H1 (cell line): ENCODE results near the gene SRRT. TPM values are rescaled to one million over a fixed set of nuclear protein-coding genes. Genes with fewer than 3 reads are reported as not detected.
A peak's percentile ranks its signal among the peaks of the same experiment; 100 is the strongest.

ENCODE experiments used
- CTCF ChIA-PET: fragments of 300-600 bp; sonication (Branson Sonifier 250); formaldehyde crosslinking; loops from one replicate; lab custom pipeline; 2021; ENCODE audit not compliant: partially characterized antibody; lab: Charles Lee
- POLR2A ChIA-PET: fragments of 300-600 bp; sonication (Branson Sonifier 250); formaldehyde crosslinking; loops from one replicate; lab custom pipeline; 2021; ENCODE audit warnings: inconsistent platforms; ENCODE audit not compliant: partially characterized antibody; lab: Charles Lee
- DNase-seq, 2 experiments: peaks; one replicate each; pipeline versions ENCODE4 v3.0.0 to v3.0.0-alpha.2; 2010 to 2022; ENCODE audit warnings: low spot score in 2 of 2, low read depth in 1 of 2, mixed read lengths in 1 of 2
- FAIRE-seq: peaks from 2 replicates; lab custom pipeline; 2011; peaks lifted over from hg19 to GRCh38; lab: Jason Lieb, UNC
- H2AFZ ChIP-seq: 2 replicates; pipeline ENCODE4 v1.8.1; 2012; ENCODE audit warnings: low read length, inconsistent platforms
- H2AK5ac ChIP-seq: 2 replicates; pipeline ENCODE4 v1.6.1; 2013; ENCODE audit warnings: low read depth, low read length
- H2BK120ac ChIP-seq: replicated peaks from 2 replicates; pipeline ENCODE3; 2013; ENCODE audit warnings: low read depth, low read length, inconsistent platforms
- H2BK12ac ChIP-seq: 2 replicates; pipeline ENCODE4 v1.6.1; 2013; ENCODE audit warnings: low read depth, low read length
- H2BK15ac ChIP-seq: 2 replicates; pipeline ENCODE4 v1.6.1; 2013; ENCODE audit warnings: low read length
- H2BK20ac ChIP-seq: 2 replicates; pipeline ENCODE4 v1.6.1; 2013; ENCODE audit warnings: low read length
- H2BK5ac ChIP-seq: 2 replicates; pipeline ENCODE4 v1.6.1; 2013; ENCODE audit warnings: low read depth, low read length
- H3K14ac ChIP-seq: 2 replicates; pipeline ENCODE4 v1.6.1; 2013; ENCODE audit warnings: inconsistent platforms; ENCODE audit not compliant: insufficient read length
- H3K18ac ChIP-seq: 2 replicates; pipeline ENCODE4 v1.6.1; 2013; ENCODE audit warnings: low read length; ENCODE audit errors: extremely low read depth
- H3K23ac ChIP-seq: 2 replicates; pipeline ENCODE4 v1.6.1; 2013; ENCODE audit warnings: inconsistent platforms; ENCODE audit not compliant: insufficient read length
- H3K23me2 ChIP-seq: 2 replicates; pipeline ENCODE4 v1.6.1; 2013; ENCODE audit warnings: low read depth, low read length
- H3K27ac ChIP-seq: 2 replicates; pipeline ENCODE4 v1.6.1; 2011; ENCODE audit warnings: low read depth, low read length, inconsistent platforms
- H3K27me3 ChIP-seq, 4 experiments: replicated peaks in 1 of 4; 1 replicate in 1 of 4; 2 replicates in 3 of 4; pipeline versions ENCODE4 v1.6.1 to v1.8.1; 2011 to 2013; ENCODE audit warnings: low read length in 3 of 4, mild to moderate bottlenecking in 3 of 4, inconsistent platforms in 2 of 4, mixed read lengths in 2 of 4, moderate library complexity in 1 of 4; ENCODE audit not compliant: control insufficient read depth in 3 of 4, insufficient read depth in 3 of 4; ENCODE audit errors: extremely low read depth in 1 of 4
- H3K36me3 ChIP-seq, 4 experiments: 2 replicates each; pipeline versions ENCODE4 v1.6.1 to v1.8.1; 2011 to 2013; ENCODE audit warnings: mild to moderate bottlenecking in 4 of 4, low read length in 3 of 4, moderate library complexity in 2 of 4, control low read depth in 1 of 4, inconsistent platforms in 1 of 4; ENCODE audit not compliant: insufficient read depth in 4 of 4, control insufficient read depth in 2 of 4
- H3K4ac ChIP-seq: replicated peaks from 2 replicates; pipeline ENCODE3; 2013; ENCODE audit warnings: low read length, low read depth, mixed read lengths, inconsistent platforms; ENCODE audit not compliant: insufficient read length
- H3K4me1 ChIP-seq, 4 experiments: replicated peaks in 1 of 4; 1 replicate in 1 of 4; 2 replicates in 3 of 4; pipeline versions ENCODE4 v1.6.1 to v1.8.1; 2011 to 2013; ENCODE audit warnings: low read length in 3 of 4, inconsistent platforms in 2 of 4, mixed read lengths in 1 of 4; ENCODE audit not compliant: insufficient read depth in 4 of 4, control insufficient read depth in 3 of 4
- H3K4me2 ChIP-seq, 2 experiments: 2 replicates each; pipeline versions ENCODE4 v1.6.1 to v1.8.1; 2011 to 2013; ENCODE audit warnings: low read depth in 2 of 2, low read length in 2 of 2, control low read depth in 1 of 2, inconsistent platforms in 1 of 2, mild to moderate bottlenecking in 1 of 2; ENCODE audit not compliant: insufficient read depth in 1 of 2
- H3K4me3 ChIP-seq, 4 experiments: fragments of 200-600, 300-600 bp in 1 of 4; sonication (generic), shearing (Covaris generic), sonication (Bioruptor Twin) in 1 of 4; 2 replicates each; pipeline versions ENCODE4 v1.5.1 to v1.8.1; 2011 to 2016; ENCODE audit warnings: low read length in 4 of 4, low read depth in 3 of 4, control low read depth in 2 of 4, inconsistent platforms in 2 of 4, mild to moderate bottlenecking in 2 of 4, mixed read lengths in 1 of 4, moderate library complexity in 1 of 4; ENCODE audit not compliant: insufficient read depth in 2 of 4; ENCODE audit errors: extremely low read depth in 1 of 4
- H3K56ac ChIP-seq: replicated peaks from 2 replicates; pipeline ENCODE3; 2013; ENCODE audit warnings: low read depth, mild to moderate bottlenecking, mixed read lengths, low read length, inconsistent platforms; ENCODE audit not compliant: insufficient read length
- H3K79me1 ChIP-seq: 2 replicates; pipeline ENCODE4 v1.6.1; 2013; ENCODE audit warnings: low read depth, low read length, control low read depth
- H3K79me2 ChIP-seq, 2 experiments: 2 replicates each; pipeline versions ENCODE4 v1.6.1 to v1.8.1; 2012 to 2013; ENCODE audit warnings: low read length in 2 of 2, mild to moderate bottlenecking in 2 of 2, inconsistent platforms in 1 of 2; ENCODE audit not compliant: insufficient read depth in 2 of 2, control insufficient read depth in 1 of 2
- H3K9ac ChIP-seq, 4 experiments: replicated peaks in 1 of 4; 1 replicate in 1 of 4; 2 replicates in 3 of 4; pipeline versions ENCODE4 v1.6.1 to v1.8.1; 2011 to 2013; ENCODE audit warnings: low read depth in 3 of 4, low read length in 3 of 4, control low read depth in 2 of 4, mild to moderate bottlenecking in 2 of 4, moderate library complexity in 2 of 4, inconsistent platforms in 1 of 4; ENCODE audit errors: extremely low read depth in 1 of 4
- H3K9me3 ChIP-seq, 2 experiments: 2 replicates each; pipeline versions ENCODE4 v1.6.1 to v1.8.1; 2012 to 2013; ENCODE audit warnings: mild to moderate bottlenecking in 2 of 2, moderate library complexity in 2 of 2, control low read depth in 1 of 2, inconsistent platforms in 1 of 2, low read depth in 1 of 2, low read length in 1 of 2, mixed read lengths in 1 of 2; ENCODE audit not compliant: insufficient read depth in 2 of 2
- H4K20me1 ChIP-seq, 2 experiments: replicated peaks in 1 of 2; 2 replicates each; pipeline versions ENCODE3 to v1.8.1; 2011 to 2013; ENCODE audit warnings: inconsistent platforms in 2 of 2, low read length in 2 of 2, mild to moderate bottlenecking in 1 of 2; ENCODE audit not compliant: insufficient read depth in 2 of 2, control insufficient read depth in 1 of 2
- H4K5ac ChIP-seq: 2 replicates; pipeline ENCODE4 v1.6.1; 2013; ENCODE audit warnings: low read length, low read depth, mixed read lengths, inconsistent platforms; ENCODE audit not compliant: insufficient read length
- H4K8ac ChIP-seq: 2 replicates; pipeline ENCODE4 v1.8.0; 2013; ENCODE audit warnings: mild to moderate bottlenecking, moderate library complexity, low read length, inconsistent platforms; ENCODE audit not compliant: insufficient read depth; ENCODE audit errors: extremely low read depth
- H4K91ac ChIP-seq: replicated peaks from 2 replicates; pipeline ENCODE3; 2013; ENCODE audit warnings: low read length, mixed read lengths, inconsistent platforms; ENCODE audit not compliant: insufficient read length
- FOSL1 ChIP-seq: IDR thresholded peaks from 2 replicates; pipeline ENCODE4 v1.6.1; 2011; ENCODE audit warnings: mild to moderate bottlenecking, low read depth, low read length, moderate library complexity; ENCODE audit not compliant: insufficient read depth
- KDM1A ChIP-seq: fragments of 200-600, 300-600 bp; sonication (generic); IDR thresholded peaks from 2 replicates; pipeline ENCODE4 v1.7.1; 2016; ENCODE audit warnings: mild to moderate bottlenecking, low read length, borderline replicate concordance
- POLR2AphosphoS5 ChIP-seq: IDR thresholded peaks from 2 replicates; pipeline ENCODE4 v1.6.1; 2011; ENCODE audit warnings: low read depth, low read length
- WGBS, 2 experiments: shearing (Covaris generic) in 1 of 2; methylation state at CpG; one replicate each; pipeline versions ENCODE4 v1.1.6 to v1.1.7; 2013 to 2015; ENCODE audit warnings: low lambda C conversion rate in 2 of 2, mixed read lengths in 2 of 2, inconsistent platforms in 1 of 2, low coverage in 1 of 2, missing lambda C conversion rate in 1 of 2; ENCODE audit not compliant: insufficient replicate concordance in 2 of 2, insufficient coverage in 1 of 2, insufficient read length in 1 of 2; ENCODE audit errors: extremely low coverage in 1 of 2, missing lambda C conversion rate in 1 of 2; 5-methylcytosine and 5-hydroxymethylcytosine counted together
- polyA plus RNA-seq, 7 experiments: library from polyadenylated mRNA; depleted of rRNA in 3 of 7; stranded (reverse) in 5 of 7; unstranded in 2 of 7; fragments of >200 nt in 5 of 7; fragments of 200-250 nt in 2 of 7; gene quantifications; 1 replicate in 5 of 7; 2 replicates in 1 of 7; 4 replicates in 1 of 7; pipeline versions ENCODE4 v1.2.1 to v1.2.3, GENCODE V29; 2011 to 2013; ENCODE audit warnings: missing spikeins in 2 of 7, mixed read lengths in 2 of 7
- total RNA-seq: library from RNA; stranded (reverse); fragmentation: NEBNext Ultra II Directional; extraction: Animal tissue kit (Norgen Biotek cat#: 25700); gene quantifications from 2 replicates; pipeline ENCODE4 v1.2.1, GENCODE V29; 2021
- TF ChIP-seq, protein P1 (sequence below), 3 experiments: IDR thresholded peaks; 1 replicate in 2 of 3; 2 replicates in 1 of 3; pipeline versions ENCODE4 v1.5.1 to v1.6.1; 2011; ENCODE audit warnings: low read length in 3 of 3, mild to moderate bottlenecking in 3 of 3, inconsistent platforms in 2 of 3, low read depth in 1 of 3, moderate library complexity in 1 of 3; ENCODE audit not compliant: insufficient read depth in 1 of 3; ENCODE audit errors: control extremely low read depth in 1 of 3

The SRRT gene
- total and polyA plus RNA-seq, 2 of the 8 experiments (the other 6 are each of a cell fraction or from before 2014, with no cell fraction given), result 66.7 to 237 TPM

DNA sequence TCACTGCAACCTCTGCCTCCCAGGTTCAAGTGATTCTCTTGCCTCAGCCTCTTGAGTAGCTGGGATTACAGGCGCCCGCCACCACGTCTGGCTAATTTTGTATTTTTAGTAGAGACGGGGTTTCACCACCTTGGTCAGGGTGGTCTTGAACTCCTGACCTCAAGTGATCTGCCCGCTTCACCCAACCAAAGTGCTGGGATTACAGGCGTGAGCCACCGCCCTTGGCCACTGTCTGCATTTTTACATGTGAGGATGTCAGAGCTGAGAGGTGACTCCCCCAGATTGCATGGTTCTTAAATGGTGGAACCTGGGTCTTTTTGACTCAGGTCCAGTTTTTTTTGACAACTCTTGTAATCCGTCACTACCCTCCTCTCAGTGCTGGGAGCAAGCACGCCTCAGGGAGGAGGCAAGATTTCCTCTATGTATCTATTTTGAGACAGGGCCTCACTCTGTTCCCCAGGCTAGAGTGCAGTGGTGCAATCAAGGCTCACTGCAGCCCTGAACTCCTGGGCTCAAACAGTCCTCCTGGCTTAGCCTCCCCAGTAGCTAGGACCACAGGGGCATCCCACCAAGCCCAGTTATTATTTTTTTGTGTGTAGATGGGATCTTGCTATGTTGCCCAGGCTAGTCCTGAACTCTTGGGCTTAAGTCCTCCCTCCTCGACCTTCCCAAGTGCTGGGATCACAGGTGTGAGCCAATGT is 1.2 kb upstream of the SRRT start:
- no peak overlapping the region for H3K4ac ChIP-seq
- peak overlapping the region; percentile 96 for H4K8ac ChIP-seq
- peaks cover 27 to 41% of the 10 kb centered on the region in 2 experiments for H3K79me2 ChIP-seq
- H2AFZ ChIP-seq, result no peak overlapping the region
- peaks cover 8% of the 10 kb centered on the region for H3K23me2 ChIP-seq
- no peak for FAIRE-seq
- ChIA-PET POLR2A (interaction anchor here (1.2 to 15.1 kb wide), 5 partner anchors 13 to 185 kb away, joined by 3 to 313 read pairs (median 4); partner anchors contain the start of gene UFSP1), CTCF (interaction anchor here (0.6 kb wide), 1 partner anchor 14 kb away, joined by 3 read pairs; no protein-coding TSS in a partner anchor)
- H3K18ac ChIP-seq, result no peak overlapping the region
- peaks cover 4% of the 10 kb centered on the region for H3K79me1 ChIP-seq
- peak overlapping the region; percentile 93; the same call in 1 of the 2 replicates for H3K27ac ChIP-seq
- peak overlapping the region; percentile 7 for H4K5ac ChIP-seq
- peak; percentile 66 for TF ChIP-seq POLR2AphosphoS5
- TF ChIP-seq, protein P1, sequence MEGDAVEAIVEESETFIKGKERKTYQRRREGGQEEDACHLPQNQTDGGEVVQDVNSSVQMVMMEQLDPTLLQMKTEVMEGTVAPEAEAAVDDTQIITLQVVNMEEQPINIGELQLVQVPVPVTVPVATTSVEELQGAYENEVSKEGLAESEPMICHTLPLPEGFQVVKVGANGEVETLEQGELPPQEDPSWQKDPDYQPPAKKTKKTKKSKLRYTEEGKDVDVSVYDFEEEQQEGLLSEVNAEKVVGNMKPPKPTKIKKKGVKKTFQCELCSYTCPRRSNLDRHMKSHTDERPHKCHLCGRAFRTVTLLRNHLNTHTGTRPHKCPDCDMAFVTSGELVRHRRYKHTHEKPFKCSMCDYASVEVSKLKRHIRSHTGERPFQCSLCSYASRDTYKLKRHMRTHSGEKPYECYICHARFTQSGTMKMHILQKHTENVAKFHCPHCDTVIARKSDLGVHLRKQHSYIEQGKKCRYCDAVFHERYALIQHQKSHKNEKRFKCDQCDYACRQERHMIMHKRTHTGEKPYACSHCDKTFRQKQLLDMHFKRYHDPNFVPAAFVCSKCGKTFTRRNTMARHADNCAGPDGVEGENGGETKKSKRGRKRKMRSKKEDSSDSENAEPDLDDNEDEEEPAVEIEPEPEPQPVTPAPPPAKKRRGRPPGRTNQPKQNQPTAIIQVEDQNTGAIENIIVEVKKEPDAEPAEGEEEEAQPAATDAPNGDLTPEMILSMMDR (IDR thresholded peaks at IDR 0.05; ENCODE audit: control extremely low read depth in 1 of 3, insufficient read depth in 1 of 3, low read depth in 1 of 3, low read length in 3 of 3), result no peak
- no peak for TF ChIP-seq FOSL1
- peak; percentile 74; the same call in 1 of the 2 replicates for TF ChIP-seq KDM1A
- peak overlapping the region in 3 of 4 experiments; percentile 81 to 93 (median 89); a peak in 5 of 8 replicates for H3K4me3 ChIP-seq
- H2BK12ac ChIP-seq, result peak overlapping the region; percentile 75; the same call in 1 of the 2 replicates
- 87% methylated on average over 10 of the region's 10 CpGs; no CpG with 5 or more reads in 1 of the 2 experiments for WGBS, 2 experiments
- H2BK5ac ChIP-seq, result 0 out of 2 replicates have a peak overlapping the region, but pooled peaks have one; percentile 92
- DNase-seq, result no peak
- H2BK15ac ChIP-seq, result no peak overlapping the region
- H2BK20ac ChIP-seq, result no peak overlapping the region
- H3K4me2 ChIP-seq, result peak overlapping the region; percentile 67 to 82; a peak in 3 of 4 replicates
- H2BK120ac ChIP-seq, result no peak overlapping the region
- peak overlapping the region; percentile 33 for H2AK5ac ChIP-seq
- H4K20me1 ChIP-seq, result peaks cover 6 to 8% of the 10 kb centered on the region in 2 experiments
- H3K27me3 ChIP-seq, result no peaks in the 10 kb centered on the region
- no peaks in the 10 kb centered on the region for H3K9me3 ChIP-seq
- no peak overlapping the region for H3K56ac ChIP-seq
- no peak overlapping the region for H3K14ac ChIP-seq
- H3K9ac ChIP-seq, result peak overlapping the region in 3 of 4 experiments; percentile 93 to 95 (median 95); a peak in 4 of 7 replicates
- H3K23ac ChIP-seq, result no peak overlapping the region
- H3K4me1 ChIP-seq, result peaks cover 0 to 10% (median 1%) of the 10 kb centered on the region in 4 experiments; a peak in 4 of 7 replicates
- H3K36me3 ChIP-seq, result peaks cover 24 to 60% (median 34%) of the 10 kb centered on the region in 4 experiments
- no peak overlapping the region for H4K91ac ChIP-seq
